ENCODE results near the gene ZDHHC18.
"Not testable (repeated sequence)": the region's sequence is repeated elsewhere in the genome, so short reads cannot be mapped to it uniquely, and the experiment has no call there.

Gene ZDHHC18

DNA sequence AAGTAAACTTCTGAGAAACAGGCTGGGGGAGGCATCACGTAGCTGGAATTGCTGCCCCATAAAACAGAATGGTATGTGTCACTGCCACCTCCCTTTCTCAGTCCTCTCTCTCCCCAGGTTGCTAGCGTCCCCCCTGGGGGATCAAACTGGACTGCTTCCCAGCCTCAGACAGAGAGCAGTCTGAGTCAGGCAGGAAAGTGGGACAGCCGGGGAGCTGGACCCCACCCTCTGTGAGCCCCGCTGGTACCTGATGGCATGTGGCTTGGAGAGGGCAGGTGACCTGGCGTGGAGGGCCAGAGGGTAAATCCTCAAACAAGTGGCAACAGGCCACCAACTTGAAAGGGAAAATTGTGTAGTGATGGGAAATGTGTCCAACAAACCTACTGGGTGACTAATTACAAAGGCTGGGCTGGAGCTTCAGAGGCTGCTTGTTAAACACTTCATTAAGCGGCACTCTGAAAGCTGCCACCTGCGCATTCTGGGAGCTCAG is 35.4 kb downstream of the ZDHHC18 start:
- CTCF ChIA-PET = interaction anchor here (0.7 to 6.0 kb wide), 8 partner anchors 9 to 262 kb away, joined by 3 to 52 read pairs (median 3); no protein-coding TSS in a partner anchor
- POLR2A ChIA-PET = no interaction called here
- TF ChIP-seq, protein P1, sequence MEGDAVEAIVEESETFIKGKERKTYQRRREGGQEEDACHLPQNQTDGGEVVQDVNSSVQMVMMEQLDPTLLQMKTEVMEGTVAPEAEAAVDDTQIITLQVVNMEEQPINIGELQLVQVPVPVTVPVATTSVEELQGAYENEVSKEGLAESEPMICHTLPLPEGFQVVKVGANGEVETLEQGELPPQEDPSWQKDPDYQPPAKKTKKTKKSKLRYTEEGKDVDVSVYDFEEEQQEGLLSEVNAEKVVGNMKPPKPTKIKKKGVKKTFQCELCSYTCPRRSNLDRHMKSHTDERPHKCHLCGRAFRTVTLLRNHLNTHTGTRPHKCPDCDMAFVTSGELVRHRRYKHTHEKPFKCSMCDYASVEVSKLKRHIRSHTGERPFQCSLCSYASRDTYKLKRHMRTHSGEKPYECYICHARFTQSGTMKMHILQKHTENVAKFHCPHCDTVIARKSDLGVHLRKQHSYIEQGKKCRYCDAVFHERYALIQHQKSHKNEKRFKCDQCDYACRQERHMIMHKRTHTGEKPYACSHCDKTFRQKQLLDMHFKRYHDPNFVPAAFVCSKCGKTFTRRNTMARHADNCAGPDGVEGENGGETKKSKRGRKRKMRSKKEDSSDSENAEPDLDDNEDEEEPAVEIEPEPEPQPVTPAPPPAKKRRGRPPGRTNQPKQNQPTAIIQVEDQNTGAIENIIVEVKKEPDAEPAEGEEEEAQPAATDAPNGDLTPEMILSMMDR (IDR thresholded peaks at IDR 0.05; ENCODE audit: insufficient read depth, low read length, missing control alignments) = no peak
- H3K4me3 ChIP-seq (ENCODE audit: low read depth, low read length) = no peak overlapping the region
- no peak for DNase-seq (ENCODE audit: low read depth, low spot score)

DNA sequence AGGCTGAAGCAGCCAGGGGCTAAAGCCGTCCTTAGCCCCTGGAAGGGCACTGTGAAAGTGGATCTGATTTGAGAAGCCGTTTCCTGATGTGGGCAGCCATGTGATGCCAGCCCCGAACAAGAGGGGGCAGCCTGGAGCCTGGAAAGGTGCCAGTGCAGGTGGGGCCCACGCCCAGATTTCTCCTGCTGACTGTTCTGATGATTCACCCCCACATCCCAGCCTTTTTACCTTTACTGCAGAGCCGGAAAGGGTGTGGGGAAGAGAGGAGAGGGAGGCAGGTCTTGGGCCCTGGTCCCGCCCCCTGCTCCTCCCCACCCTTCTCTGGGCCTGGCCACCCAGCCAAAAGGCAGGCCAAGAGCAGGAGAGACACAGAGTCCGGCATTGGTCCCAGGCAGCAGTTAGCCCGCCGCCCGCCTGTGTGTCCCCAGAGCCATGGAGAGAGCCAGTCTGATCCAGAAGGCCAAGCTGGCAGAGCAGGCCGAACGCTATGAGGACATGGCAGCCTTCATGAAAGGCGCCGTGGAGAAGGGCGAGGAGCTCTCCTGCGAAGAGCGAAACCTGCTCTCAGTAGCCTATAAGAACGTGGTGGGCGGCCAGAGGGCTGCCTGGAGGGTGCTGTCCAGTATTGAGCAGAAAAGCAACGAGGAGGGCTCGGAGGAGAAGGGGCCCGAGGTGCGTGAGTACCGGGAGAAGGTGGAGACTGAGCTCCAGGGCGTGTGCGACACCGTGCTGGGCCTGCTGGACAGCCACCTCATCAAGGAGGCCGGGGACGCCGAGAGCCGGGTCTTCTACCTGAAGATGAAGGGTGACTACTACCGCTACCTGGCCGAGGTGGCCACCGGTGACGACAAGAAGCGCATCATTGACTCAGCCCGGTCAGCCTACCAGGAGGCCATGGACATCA is 36.5 kb downstream of the ZDHHC18 start, which contains the start of gene SFN:
Gene SFN, plus strand, starts transcription at position 369 of the 904 bp plus-strand sequence. Its CDS starts 64 bp downstream, at position 433.
- H3K4me3 ChIP-seq (ENCODE audit: low read depth, low read length) = peak within 1 kb of the TSS; percentile 55
- DNase-seq (ENCODE audit: low read depth, low spot score) = no peak
- TF ChIP-seq, protein P1 (IDR thresholded peaks at IDR 0.05; ENCODE audit: insufficient read depth, low read length, missing control alignments) = no peak
- POLR2A ChIA-PET = no interaction called here
- CTCF ChIA-PET = interaction anchor here (0.8 to 6.0 kb wide), 6 partner anchors 8 to 256 kb away, joined by 3 to 52 read pairs (median 8); no protein-coding TSS in a partner anchor

DNA sequence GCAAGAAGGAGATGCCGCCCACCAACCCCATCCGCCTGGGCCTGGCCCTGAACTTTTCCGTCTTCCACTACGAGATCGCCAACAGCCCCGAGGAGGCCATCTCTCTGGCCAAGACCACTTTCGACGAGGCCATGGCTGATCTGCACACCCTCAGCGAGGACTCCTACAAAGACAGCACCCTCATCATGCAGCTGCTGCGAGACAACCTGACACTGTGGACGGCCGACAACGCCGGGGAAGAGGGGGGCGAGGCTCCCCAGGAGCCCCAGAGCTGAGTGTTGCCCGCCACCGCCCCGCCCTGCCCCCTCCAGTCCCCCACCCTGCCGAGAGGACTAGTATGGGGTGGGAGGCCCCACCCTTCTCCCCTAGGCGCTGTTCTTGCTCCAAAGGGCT is 37.2 kb downstream of the ZDHHC18 start:
- ChIA-PET POLR2A (no interaction called here), CTCF (interaction anchor here (0.9 to 2.8 kb wide), 4 partner anchors 9 to 261 kb away, joined by 3 to 27 read pairs (median 14); no protein-coding TSS in a partner anchor)
- TF ChIP-seq, protein P1 (IDR thresholded peaks at IDR 0.05; ENCODE audit: insufficient read depth, low read length, missing control alignments) = no peak
- peak overlapping the region; percentile 55 for H3K4me3 ChIP-seq (ENCODE audit: low read depth, low read length)
- no peak for DNase-seq (ENCODE audit: low read depth, low spot score)

DNA sequence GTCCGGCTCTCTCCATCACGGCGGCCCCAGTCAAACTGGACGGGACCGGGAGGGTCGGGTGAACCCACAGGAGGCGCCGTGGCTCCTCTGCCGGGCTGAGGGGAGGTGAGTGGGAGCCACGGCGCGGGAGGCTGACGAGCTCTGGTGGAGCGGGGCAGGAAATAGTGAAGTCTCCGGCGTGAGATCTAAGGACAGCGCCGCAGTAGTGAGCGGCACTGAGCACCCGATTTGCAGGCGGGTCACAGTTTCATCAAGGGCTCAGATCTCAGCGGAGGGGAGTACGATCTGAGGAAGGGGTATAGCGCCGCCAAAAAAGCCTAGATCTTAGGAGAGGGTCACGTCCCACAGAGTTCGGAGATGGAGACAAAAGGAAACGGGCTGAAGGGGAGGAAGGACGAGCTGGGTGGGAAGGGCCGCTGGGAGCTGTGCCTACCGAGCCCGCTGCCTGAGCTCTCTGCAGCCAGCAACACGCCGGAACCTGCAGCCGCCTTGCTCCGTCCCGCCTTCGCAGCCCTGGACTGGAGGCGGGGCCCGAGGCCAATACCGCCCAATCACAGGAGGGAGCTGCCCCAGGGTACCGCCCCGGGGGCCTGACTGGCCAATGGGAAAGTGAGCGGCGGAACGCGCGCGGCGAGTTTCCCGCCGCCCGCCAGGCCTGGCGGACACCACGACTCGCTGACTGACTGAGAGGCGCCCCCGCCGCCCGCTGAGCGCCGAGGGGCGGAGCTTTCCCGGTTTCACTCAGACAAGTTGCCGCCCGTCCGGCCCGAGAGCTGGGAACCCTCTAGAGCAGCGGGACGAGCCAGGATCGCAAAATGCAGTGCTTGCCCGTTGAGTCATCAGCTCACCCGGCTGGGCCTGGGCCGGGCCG is 38.4 kb downstream of the ZDHHC18 start:
- TF ChIP-seq, protein P1 (IDR thresholded peaks at IDR 0.05; ENCODE audit: insufficient read depth, low read length, missing control alignments) = no peak
- POLR2A ChIA-PET = interaction anchor here (0.7 to 1.9 kb wide), 8 partner anchors 9 to 173 kb away, joined by 3 to 11 read pairs (median 3); partner anchors contain the start of genes GPN2, PIGV and ZDHHC18
- CTCF ChIA-PET = interaction anchor here (0.7 to 2.8 kb wide), 18 partner anchors 8 to 364 kb away, joined by 3 to 27 read pairs (median 4); partner anchors contain the start of gene GPN2
- peak; percentile 86 for DNase-seq (ENCODE audit: low read depth, low spot score)
- peak overlapping the region; percentile 59 for H3K4me3 ChIP-seq (ENCODE audit: low read depth, low read length)

DNA sequence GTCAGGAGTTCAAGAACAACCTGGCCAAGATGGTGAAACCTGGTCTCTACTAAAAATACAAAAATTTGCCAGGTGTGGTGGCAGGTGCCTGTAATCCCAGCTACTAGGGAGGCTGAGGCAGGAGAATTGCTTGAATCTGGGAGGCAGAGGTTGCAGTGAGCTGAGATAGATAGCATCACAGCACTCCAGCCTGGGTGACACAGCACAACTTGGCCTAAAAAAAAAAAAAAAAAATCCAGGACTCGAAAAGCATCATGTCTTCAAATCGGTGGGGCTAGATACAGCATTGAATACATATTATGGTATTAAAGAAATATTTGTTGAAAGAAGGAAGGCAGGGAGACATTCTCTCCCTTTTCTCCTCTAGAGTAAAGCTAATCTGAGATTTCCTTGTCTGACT is 46.6 kb downstream of the ZDHHC18 start:
- not testable (repeated sequence) for H3K4me3 ChIP-seq (ENCODE audit: low read depth, low read length); DNase-seq (ENCODE audit: low read depth, low spot score)
- ChIA-PET CTCF (interaction anchor here (1.0 to 15.8 kb wide), 5 partner anchors 8 to 271 kb away, joined by 3 to 205 read pairs (median 4); no protein-coding TSS in a partner anchor), POLR2A (interaction anchor here (0.6 kb wide), 1 partner anchor 20 kb away, joined by 7 read pairs; no protein-coding TSS in a partner anchor)

DNA sequence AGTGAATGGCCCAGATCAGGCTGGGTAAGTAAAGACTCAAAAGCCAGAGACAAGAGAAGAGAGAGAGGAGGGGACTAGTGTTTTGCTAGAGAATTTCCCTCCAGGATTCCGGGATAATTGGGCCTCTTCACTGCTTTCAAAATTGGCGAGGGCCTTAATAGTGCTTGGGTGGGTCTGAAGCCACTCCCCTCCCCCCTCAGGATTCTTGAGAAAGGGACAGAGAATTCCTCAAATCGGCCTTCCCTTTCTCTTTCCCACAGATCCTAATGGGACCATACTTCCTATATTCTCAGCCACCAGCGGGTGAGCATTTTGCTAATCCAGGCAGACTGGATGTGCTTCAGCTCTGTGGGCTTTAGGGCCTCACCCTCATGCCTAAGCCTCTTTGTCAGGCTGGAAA is 48.4 kb downstream of the ZDHHC18 start:
- DNase-seq (ENCODE audit: low read depth, low spot score) = no peak
- POLR2A ChIA-PET = no interaction called here
- no peak overlapping the region for H3K4me3 ChIP-seq (ENCODE audit: low read depth, low read length)
- CTCF ChIA-PET = interaction anchor here (15.8 kb wide), 1 partner anchor 273 kb away, joined by 205 read pairs; no protein-coding TSS in a partner anchor
- TF ChIP-seq, protein P1 (IDR thresholded peaks at IDR 0.05; ENCODE audit: insufficient read depth, low read length, missing control alignments) = no peak

Measured in AG04449 (cell line).